ENCODE measurements around the gene IFITM1.
"Not testable (repeated sequence)": the region's sequence is repeated elsewhere in the genome, so short reads cannot be mapped to it uniquely, and the experiment has no call there.

IFITM1 gene

GRCh38 chr11:305844-306211, 8.0 kb upstream of the IFITM1 start:
- no peak overlapping the region for H3K9ac ChIP-seq (ENCODE audit: low read length)
- peaks cover 7% of the 10 kb centered on the region for H3K79me1 ChIP-seq (ENCODE audit: low read length)
- no peak overlapping the region for H4K91ac ChIP-seq (ENCODE audit: low read depth, low read length)
- peak overlapping the region; percentile 69 for H2AK5ac ChIP-seq (ENCODE audit: low read length)
- H3K4me1 ChIP-seq (ENCODE audit: control insufficient read depth in 1 of 2, insufficient read depth in 2 of 2, low read length in 2 of 2), result peaks cover 12 to 19% of the 10 kb centered on the region in 2 experiments
- no peaks in the 10 kb centered on the region for H3K27me3 ChIP-seq (ENCODE audit: insufficient read depth, low read length)
- no peak overlapping the region for H2AFZ ChIP-seq (ENCODE audit: insufficient read depth, low read length, poor library complexity)
- no peak overlapping the region for H4K12ac ChIP-seq (ENCODE audit: low read depth, low read length)
- H3K4ac ChIP-seq (ENCODE audit: low read depth, low read length), result no peak overlapping the region
- no peak for DNase-seq
- H4K8ac ChIP-seq (ENCODE audit: low read depth, low read length), result no peak overlapping the region
- H2BK5ac ChIP-seq (ENCODE audit: low read depth, low read length, poor library complexity), result no peak overlapping the region
- H3K79me2 ChIP-seq (ENCODE audit: control insufficient read depth, insufficient read depth, low read length, poor library complexity), result no peaks in the 10 kb centered on the region
- no CpG with 5 or more reads among the region's 10 CpGs for WGBS (ENCODE audit: extremely low coverage, insufficient coverage, insufficient read length)
- H3K36me3 ChIP-seq (ENCODE audit: control insufficient read depth in 1 of 2, insufficient read depth in 2 of 2, low read length in 2 of 2), result no peaks in the 10 kb centered on the region
- no peak overlapping the region for H2BK120ac ChIP-seq (ENCODE audit: insufficient read depth, low read length, poor library complexity)
- H3K14ac ChIP-seq (ENCODE audit: low read length), result no peak overlapping the region
- H3K23ac ChIP-seq (ENCODE audit: low read length), result no peak overlapping the region
- H2BK12ac ChIP-seq (ENCODE audit: low read length), result no peak overlapping the region
- no peak overlapping the region for H3K18ac ChIP-seq (ENCODE audit: low read length)
- H3K4me3 ChIP-seq (ENCODE audit: low read depth, low read length), result no peak overlapping the region
- no peak overlapping the region for H3K4me2 ChIP-seq (ENCODE audit: low read length)
- no peaks in the 10 kb centered on the region for H3K9me3 ChIP-seq (ENCODE audit: insufficient read depth, low read depth, low read length)
- H3K27ac ChIP-seq (ENCODE audit: low read depth, low read length), result no peak overlapping the region

GRCh38 chr11:306645-307371, 7.0 kb upstream of the IFITM1 start:
- no peak for DNase-seq
- Histone ChIP-seq H3K4me2 (ENCODE audit: low read length) (no peak overlapping the region), H3K9ac (ENCODE audit: low read length) (no peak overlapping the region)

GRCh38 chr11:307766-308708, 5.8 kb upstream of the IFITM1 start, which contains the start of gene IFITM2:
TSS of gene IFITM2 (plus strand) at chr11:307816. CDS start at chr11:308193, 377 bp downstream.
- H2AK5ac ChIP-seq (ENCODE audit: low read length), result peak within 1 kb of the TSS; percentile 38
- peak within 1 kb of the TSS; percentile 32 for H3K27ac ChIP-seq (ENCODE audit: low read depth, low read length)
- H4K91ac ChIP-seq (ENCODE audit: low read depth, low read length), result peak within 1 kb of the TSS; percentile 84
- peak within 1 kb of the TSS; percentile 56 for H3K4me2 ChIP-seq (ENCODE audit: low read length)
- peak within 1 kb of the TSS; percentile 42 for H3K18ac ChIP-seq (ENCODE audit: low read length)
- H3K9ac ChIP-seq (ENCODE audit: low read length); H3K27me3 ChIP-seq (ENCODE audit: insufficient read depth, low read length); H3K23ac ChIP-seq (ENCODE audit: low read length); H3K79me2 ChIP-seq (ENCODE audit: control insufficient read depth, insufficient read depth, low read length, poor library complexity); H3K9me3 ChIP-seq (ENCODE audit: insufficient read depth, low read depth, low read length); H4K12ac ChIP-seq (ENCODE audit: low read depth, low read length); H3K79me1 ChIP-seq (ENCODE audit: low read length); H3K36me3 ChIP-seq (ENCODE audit: control insufficient read depth in 1 of 2, insufficient read depth in 2 of 2, low read length in 2 of 2); H2BK5ac ChIP-seq (ENCODE audit: low read depth, low read length, poor library complexity): not testable (repeated sequence)
- H3K4ac ChIP-seq (ENCODE audit: low read depth, low read length), result peak within 1 kb of the TSS; percentile 33
- peak within 1 kb of the TSS; percentile 89 for H2BK12ac ChIP-seq (ENCODE audit: low read length)
- H3K4me3 ChIP-seq (ENCODE audit: low read depth, low read length), result peak within 1 kb of the TSS; percentile 51
- H2AFZ ChIP-seq (ENCODE audit: insufficient read depth, low read length, poor library complexity), result peak within 1 kb of the TSS; percentile 17
- DNase-seq, result peak in 1 of 2 donors; percentile 44
- H3K14ac ChIP-seq (ENCODE audit: low read length), result peak within 1 kb of the TSS; percentile 59
- H3K4me1 ChIP-seq (ENCODE audit: control insufficient read depth in 1 of 2, insufficient read depth in 2 of 2, low read length in 2 of 2), result peaks cover 12 to 19% of the 10 kb centered on the region in 2 experiments
- H4K8ac ChIP-seq (ENCODE audit: low read depth, low read length), result peak within 1 kb of the TSS; percentile 67
- no CpG with 5 or more reads among the region's 28 CpGs for WGBS (ENCODE audit: extremely low coverage, insufficient coverage, insufficient read length)
- peak within 1 kb of the TSS; percentile 61 for H2BK120ac ChIP-seq (ENCODE audit: insufficient read depth, low read length, poor library complexity)

More at GRCh38 chr11:306645-307371, 7.0 kb upstream of the IFITM1 start:
- H3K9me3 ChIP-seq (ENCODE audit: insufficient read depth, low read depth, low read length), result no peaks in the 10 kb centered on the region
- no peak overlapping the region for H3K27ac ChIP-seq (ENCODE audit: low read depth, low read length)
- H4K12ac ChIP-seq (ENCODE audit: low read depth, low read length), result no peak overlapping the region
- H4K91ac ChIP-seq (ENCODE audit: low read depth, low read length), result peak overlapping the region; percentile 55
- no peak overlapping the region for H3K23ac ChIP-seq (ENCODE audit: low read length)
- peak overlapping the region; percentile 38 for H2AK5ac ChIP-seq (ENCODE audit: low read length)
- no CpG with 5 or more reads among the region's 17 CpGs for WGBS (ENCODE audit: extremely low coverage, insufficient coverage, insufficient read length)
- no peaks in the 10 kb centered on the region for H3K79me2 ChIP-seq (ENCODE audit: control insufficient read depth, insufficient read depth, low read length, poor library complexity)
- H3K27me3 ChIP-seq (ENCODE audit: insufficient read depth, low read length), result no peaks in the 10 kb centered on the region
- H3K79me1 ChIP-seq (ENCODE audit: low read length), result peaks cover 7% of the 10 kb centered on the region
- no peak overlapping the region for H3K4me3 ChIP-seq (ENCODE audit: low read depth, low read length)
- peak overlapping the region; percentile 17 for H4K8ac ChIP-seq (ENCODE audit: low read depth, low read length)
- no peaks in the 10 kb centered on the region for H3K36me3 ChIP-seq (ENCODE audit: control insufficient read depth in 1 of 2, insufficient read depth in 2 of 2, low read length in 2 of 2)
- peak overlapping the region; percentile 33 for H3K4ac ChIP-seq (ENCODE audit: low read depth, low read length)
- H3K4me1 ChIP-seq (ENCODE audit: control insufficient read depth in 1 of 2, insufficient read depth in 2 of 2, low read length in 2 of 2), result peaks cover 12 to 19% of the 10 kb centered on the region in 2 experiments
- H2BK12ac ChIP-seq (ENCODE audit: low read length), result peak overlapping the region; percentile 89
- H2BK120ac ChIP-seq (ENCODE audit: insufficient read depth, low read length, poor library complexity), result peak overlapping the region; percentile 29
- no peak overlapping the region for H2BK5ac ChIP-seq (ENCODE audit: low read depth, low read length, poor library complexity)
- H3K18ac ChIP-seq (ENCODE audit: low read length), result peak overlapping the region; percentile 29
- H3K14ac ChIP-seq (ENCODE audit: low read length), result peak overlapping the region; percentile 59
- H2AFZ ChIP-seq (ENCODE audit: insufficient read depth, low read length, poor library complexity), result peak overlapping the region; percentile 17

GRCh38 chr11:308740-309665, 4.8 kb upstream of the IFITM1 start:
- H4K91ac ChIP-seq (ENCODE audit: low read depth, low read length); H2BK120ac ChIP-seq (ENCODE audit: insufficient read depth, low read length, poor library complexity); H4K8ac ChIP-seq (ENCODE audit: low read depth, low read length); H3K4me2 ChIP-seq (ENCODE audit: low read length); H3K4ac ChIP-seq (ENCODE audit: low read depth, low read length); H2BK12ac ChIP-seq (ENCODE audit: low read length); H3K14ac ChIP-seq (ENCODE audit: low read length); H3K27me3 ChIP-seq (ENCODE audit: insufficient read depth, low read length); H2AK5ac ChIP-seq (ENCODE audit: low read length); H3K27ac ChIP-seq (ENCODE audit: low read depth, low read length); H3K79me2 ChIP-seq (ENCODE audit: control insufficient read depth, insufficient read depth, low read length, poor library complexity); H3K9me3 ChIP-seq (ENCODE audit: insufficient read depth, low read depth, low read length); H2AFZ ChIP-seq (ENCODE audit: insufficient read depth, low read length, poor library complexity); H3K4me3 ChIP-seq (ENCODE audit: low read depth, low read length); H3K23ac ChIP-seq (ENCODE audit: low read length); H2BK5ac ChIP-seq (ENCODE audit: low read depth, low read length, poor library complexity); H3K18ac ChIP-seq (ENCODE audit: low read length); H4K12ac ChIP-seq (ENCODE audit: low read depth, low read length); H3K36me3 ChIP-seq (ENCODE audit: control insufficient read depth in 1 of 2, insufficient read depth in 2 of 2, low read length in 2 of 2); H3K9ac ChIP-seq (ENCODE audit: low read length): not testable (repeated sequence)
- WGBS (ENCODE audit: extremely low coverage, insufficient coverage, insufficient read length), result no CpG with 5 or more reads among the region's 24 CpGs
- peaks cover 18 to 24% of the 10 kb centered on the region in 2 experiments for H3K4me1 ChIP-seq (ENCODE audit: control insufficient read depth in 1 of 2, insufficient read depth in 2 of 2, low read length in 2 of 2)
- peak; percentile 90 to 94 for DNase-seq
- H3K79me1 ChIP-seq (ENCODE audit: low read length), result peaks cover 12% of the 10 kb centered on the region
